ENCODE results near the gene PTPRB.

Gene PTPRB

GRCh38 chr12:70603044-70603443 is 34.2 kb downstream of the PTPRB start:
- peaks cover 11% of the 10 kb centered on the region for H3K27me3 Mint-ChIP-seq (ENCODE audit: low read depth, poor library complexity)
- no peak for DNase-seq
- TF ChIP-seq CTCF (IDR thresholded peaks at IDR 0.05): no peak
- no peaks in the 10 kb centered on the region for H3K36me3 Mint-ChIP-seq (ENCODE audit: low read depth)
- no peak overlapping the region for H3K27ac Mint-ChIP-seq
- H3K4me3 Mint-ChIP-seq: no peak overlapping the region
- H3K9me3 Mint-ChIP-seq: peaks cover 5% of the 10 kb centered on the region
- no peaks in the 10 kb centered on the region for H3K4me1 Mint-ChIP-seq

- TF ChIP-seq CTCF (IDR thresholded peaks at IDR 0.05): no peak
- H3K27ac Mint-ChIP-seq: no peak overlapping the region
- no peaks in the 10 kb centered on the region for H3K27me3 Mint-ChIP-seq (ENCODE audit: low read depth, poor library complexity)
- no peaks in the 10 kb centered on the region for H3K36me3 Mint-ChIP-seq (ENCODE audit: low read depth)
- H3K9me3 Mint-ChIP-seq: no peaks in the 10 kb centered on the region
- no peak overlapping the region for H3K4me3 Mint-ChIP-seq
- H3K4me1 Mint-ChIP-seq: no peaks in the 10 kb centered on the region
- no peak for DNase-seq
Measured at GRCh38 chr12:70598467-70599193, 38.6 kb downstream of the PTPRB start.

- no peak for DNase-seq
- no peak overlapping the region for H3K27ac Mint-ChIP-seq
- H3K27me3 Mint-ChIP-seq (ENCODE audit: low read depth, poor library complexity): no peaks in the 10 kb centered on the region
- TF ChIP-seq CTCF (IDR thresholded peaks at IDR 0.05): no peak
- H3K4me1 Mint-ChIP-seq: no peaks in the 10 kb centered on the region
- no peaks in the 10 kb centered on the region for H3K9me3 Mint-ChIP-seq
- H3K36me3 Mint-ChIP-seq (ENCODE audit: low read depth): no peaks in the 10 kb centered on the region
- no peak overlapping the region for H3K4me3 Mint-ChIP-seq
Measured at GRCh38 chr12:70592664-70593063, 44.6 kb downstream of the PTPRB start.

- Mint-ChIP-seq H3K27ac (no peak overlapping the region), H3K9me3 (peaks cover 11% of the 10 kb centered on the region), H3K4me1 (no peaks in the 10 kb centered on the region), H3K4me3 (no peak overlapping the region), H3K36me3 (ENCODE audit: low read depth) (no peaks in the 10 kb centered on the region), H3K27me3 (ENCODE audit: low read depth, poor library complexity) (no peaks in the 10 kb centered on the region)
- no peak for TF ChIP-seq CTCF (IDR thresholded peaks at IDR 0.05)
- no peak for DNase-seq
Measured at GRCh38 chr12:70590549-70591226, 46.5 kb downstream of the PTPRB start.

- no peaks in the 10 kb centered on the region for H3K27me3 Mint-ChIP-seq (ENCODE audit: low read depth, poor library complexity)
- H3K36me3 Mint-ChIP-seq (ENCODE audit: low read depth): no peaks in the 10 kb centered on the region
- DNase-seq: peak; percentile 77
- H3K27ac Mint-ChIP-seq: no peak overlapping the region
- TF ChIP-seq CTCF (IDR thresholded peaks at IDR 0.05): peak; percentile 80
- no peak overlapping the region for H3K4me3 Mint-ChIP-seq
- H3K4me1 Mint-ChIP-seq: no peaks in the 10 kb centered on the region
- H3K9me3 Mint-ChIP-seq: peaks cover 15% of the 10 kb centered on the region
Measured at GRCh38 chr12:70590051-70590450, 47.2 kb downstream of the PTPRB start.

- H3K36me3 Mint-ChIP-seq (ENCODE audit: low read depth): peaks cover 10% of the 10 kb centered on the region
- H3K27ac Mint-ChIP-seq: no peak overlapping the region
- H3K4me1 Mint-ChIP-seq: no peaks in the 10 kb centered on the region
- no peak for DNase-seq
- no peaks in the 10 kb centered on the region for H3K27me3 Mint-ChIP-seq (ENCODE audit: low read depth, poor library complexity)
- no peak for TF ChIP-seq CTCF (IDR thresholded peaks at IDR 0.05)
- no peak overlapping the region for H3K4me3 Mint-ChIP-seq
- peaks cover 28% of the 10 kb centered on the region for H3K9me3 Mint-ChIP-seq
Measured at GRCh38 chr12:70584332-70584731, 52.9 kb downstream of the PTPRB start.

All from nephron progenitor cell (in vitro differentiated cells).